Gastrocnemius medialis (tissue), 4 donors: ENCODE results near the gene ANKS1B.

ENCODE experiments used
- CTCF ChIP-seq, 5 experiments: fragments of 450-650 bp in 3 of 5; fragments of 200-600 bp in 2 of 5; sonication (generic) in 2 of 5; IDR thresholded peaks in 4 of 5; conservative IDR thresholded peaks in 1 of 5; 1 replicate in 4 of 5; 2 replicates in 1 of 5; pipeline ENCODE4 v1.5.1; 2016 to 2019; ENCODE audit warnings: antibody characterized with exemption in 5 of 5, mild to moderate bottlenecking in 3 of 5, moderate library complexity in 3 of 5
- POLR2A ChIP-seq, 2 donors: fragments of 450-650 bp; IDR thresholded peaks; one replicate each; pipeline ENCODE4 v1.6.1; 2017; ENCODE audit warnings: antibody characterized with exemption in 2 of 2, mild to moderate bottlenecking in 2 of 2, moderate library complexity in 2 of 2

GRCh38 chr12:99260456-99260996, 724.2 kb downstream of the ANKS1B start:
- TF ChIP-seq CTCF (IDR thresholded peaks at IDR 0.05 in 4 of 5, conservative IDR thresholded peaks at IDR 0.05 in 1 of 5) (no peak), POLR2A (IDR thresholded peaks at IDR 0.05) (no peak)
